ENCODE measurements around the gene CCDC92B.

- TF ChIP-seq CTCF (IDR thresholded peaks at IDR 0.05) (no peak), EZH2phosphoT487 (IDR thresholded peaks at IDR 0.05) (no peak)
Observed at GRCh38 chr17:2723997-2724783, 25.3 kb downstream of the CCDC92B start.

Data from neural progenitor cell (in vitro differentiated cells).